Spleen (tissue), 11 donors: Measurements from ENCODE around the gene PPM1E. TPM values are rescaled to one million over a fixed set of nuclear protein-coding genes. Genes with fewer than 3 reads are reported as not detected.

Source experiments
- DNase-seq: peaks from one replicate; pipeline ENCODE4 v3.0.0-alpha.2; 2020
- H3K27ac ChIP-seq, 8 donors: fragments of 200-600 bp; sonication (generic) in 7 of 8; 1 replicate in 4 of 8; 2 replicates in 4 of 8; pipeline versions ENCODE4 v1.5.0 to v1.8.0; 2016 to 2021; ENCODE audit warnings: inconsistent platforms in 4 of 8, mild to moderate bottlenecking in 4 of 8, moderate library complexity in 1 of 8
- H3K27me3 ChIP-seq, 7 donors: fragments of 200-600 bp; sonication (generic) in 6 of 7; replicated peaks in 1 of 7; 1 replicate in 4 of 7; 2 replicates in 3 of 7; pipeline versions ENCODE4 v1.5.0 to v1.8.0; 2016 to 2021; ENCODE audit warnings: inconsistent platforms in 3 of 7, mild to moderate bottlenecking in 1 of 7
- H3K36me3 ChIP-seq, 6 donors: fragments of 200-600 bp; sonication (generic) in 5 of 6; 1 replicate in 4 of 6; 2 replicates in 2 of 6; pipeline versions ENCODE4 v1.5.0 to v1.8.0; 2016 to 2021; ENCODE audit warnings: inconsistent platforms in 2 of 6
- H3K4me1 ChIP-seq, 6 donors: fragments of 200-600 bp; sonication (generic) in 5 of 6; 1 replicate in 3 of 6; 2 replicates in 3 of 6; pipeline versions ENCODE4 v1.5.0 to v1.8.0; 2016 to 2021; ENCODE audit warnings: inconsistent platforms in 3 of 6
- H3K4me3 ChIP-seq, 8 donors: fragments of 200-600 bp; sonication (generic) in 7 of 8; 1 replicate in 4 of 8; 2 replicates in 4 of 8; pipeline versions ENCODE4 v1.5.0 to v1.8.0; 2016 to 2021; ENCODE audit warnings: inconsistent platforms in 4 of 8, mild to moderate bottlenecking in 4 of 8, moderate library complexity in 2 of 8
- H3K9me3 ChIP-seq, 8 donors: fragments of 200-600 bp; sonication (generic) in 7 of 8; 1 replicate in 4 of 8; 2 replicates in 4 of 8; pipeline versions ENCODE4 v1.5.0 to v1.8.0; 2016 to 2021; ENCODE audit warnings: inconsistent platforms in 4 of 8
- POLR2A ChIP-seq, 3 donors: fragments of 450-650 bp; IDR thresholded peaks; one replicate each; pipeline ENCODE4 v1.5.1; 2017; ENCODE audit warnings: antibody characterized with exemption in 3 of 3, mild to moderate bottlenecking in 1 of 3
- POLR2AphosphoS5 ChIP-seq, 3 donors: sonication (generic); formaldehyde crosslinking; IDR thresholded peaks; one replicate each; pipeline ENCODE4 v1.5.1; 2017; ENCODE audit warnings: antibody characterized with exemption in 3 of 3
- WGBS, 5 donors: extraction: QIAGEN DNeasy Blood & Tissue Kit in 3 of 5; methylation state at CpG; one replicate each; pipeline versions ENCODE4 v1.1.5 to v1.1.7; 2013 to 2018; 5-methylcytosine and 5-hydroxymethylcytosine counted together
- intact Hi-C: fragments of 100-400 bp; cut with DNase I; formaldehyde crosslinking; loops from one replicate; pipeline ENCODE4 v1.15.0; 2023; ENCODE audit warnings: low total_unique reads
- polyA plus RNA-seq, 3 donors: library from polyadenylated mRNA; stranded (reverse); fragments of 200-250 nt; gene quantifications; one replicate each; pipeline ENCODE4 v1.2.1, GENCODE V29; 2013
- total RNA-seq, 7 donors: library from RNA; depleted of rRNA in 3 of 7; stranded (reverse); fragments of >200 nt in 3 of 7; fragmentation: NEBNext Ultra II Directional in 4 of 7; extraction: Animal tissue kit (Norgen Biotek cat#: 25700) in 4 of 7; gene quantifications; one replicate each; pipeline versions ENCODE4 v1.1.0 to v1.2.1, GENCODE V29; 2016 to 2021
- TF ChIP-seq, protein P1 (sequence below), 11 experiments: fragments of 200-600 bp in 7 of 11; fragments of 450-650 bp in 4 of 11; sonication (generic) in 4 of 11; IDR thresholded peaks in 8 of 11; conservative IDR thresholded peaks in 3 of 11; 1 replicate in 7 of 11; 2 replicates in 4 of 11; pipeline versions ENCODE4 v1.4.0 to v1.8.0; 2016 to 2021; ENCODE audit warnings: antibody characterized with exemption in 11 of 11, inconsistent platforms in 4 of 11, mild to moderate bottlenecking in 1 of 11
- donor health status: healthy with polysubstance abuse.
- donor health status: DM: no; HTN: no; CAD: no; lungs with moderate emphysema.
- donor health status: DM: no; HTN: no; CAD: no.
- donor health status: Bipolar disorder and iron deficiency.
- donor health status: healthy.
- donor health status: DM: no; HTN: no; CAD: no.
- donor health status: DM: yes; HTN: yes; CAD: no.

PPM1E gene
- total and polyA plus RNA-seq, 10 donors, result 0.04 to 0.79 (median 0.48) TPM

- no peaks in the 10 kb centered on the region for H3K27me3 ChIP-seq
- H3K27ac ChIP-seq, result no peak overlapping the region
- no peak for TF ChIP-seq POLR2AphosphoS5 (IDR thresholded peaks at IDR 0.05)
- intact Hi-C loops, result no loop called here
- H3K36me3 ChIP-seq, result no peaks in the 10 kb centered on the region
- WGBS, 5 donors, result 59 to 86% (median 75%) methylated on average over 1 of the region's 1 CpG
- no peak for DNase-seq
- no peaks in the 10 kb centered on the region for H3K4me1 ChIP-seq
- no peaks in the 10 kb centered on the region for H3K9me3 ChIP-seq
- H3K4me3 ChIP-seq, result no peak overlapping the region
Observed at GRCh38 chr17:58779446-58779845, 23.8 kb downstream of the PPM1E start.

DNA sequence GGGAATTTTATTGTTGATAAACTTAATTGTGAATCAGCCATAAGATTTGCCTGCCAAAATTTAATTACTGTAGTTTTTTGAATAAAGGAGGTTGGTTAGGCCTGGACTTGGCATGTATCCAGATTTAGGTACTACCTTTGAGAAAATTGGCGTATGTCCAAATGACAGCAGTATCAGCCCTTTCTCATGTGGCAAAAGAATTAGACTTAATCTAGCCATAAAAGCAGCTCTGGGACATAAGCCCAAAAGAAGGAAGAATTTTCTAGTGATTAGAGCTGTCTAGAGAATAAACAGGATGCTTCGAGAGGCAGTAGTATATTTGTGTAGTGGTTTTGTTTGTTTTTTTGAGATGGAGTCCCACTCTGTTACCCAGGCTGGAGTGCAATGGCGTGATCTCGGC is 27.7 kb downstream of the PPM1E start:
- DNase-seq, result no peak
- Histone ChIP-seq H3K27ac (no peak overlapping the region), H3K4me3 (no peak overlapping the region), H3K36me3 (no peaks in the 10 kb centered on the region), H3K9me3 (no peaks in the 10 kb centered on the region), H3K27me3 (no peaks in the 10 kb centered on the region), H3K4me1 (no peaks in the 10 kb centered on the region)
- intact Hi-C loops, result no loop called here
- 86 to 95% (median 92%) methylated on average over 4 of the region's 4 CpGs for WGBS, 5 donors
- TF ChIP-seq, protein P1, sequence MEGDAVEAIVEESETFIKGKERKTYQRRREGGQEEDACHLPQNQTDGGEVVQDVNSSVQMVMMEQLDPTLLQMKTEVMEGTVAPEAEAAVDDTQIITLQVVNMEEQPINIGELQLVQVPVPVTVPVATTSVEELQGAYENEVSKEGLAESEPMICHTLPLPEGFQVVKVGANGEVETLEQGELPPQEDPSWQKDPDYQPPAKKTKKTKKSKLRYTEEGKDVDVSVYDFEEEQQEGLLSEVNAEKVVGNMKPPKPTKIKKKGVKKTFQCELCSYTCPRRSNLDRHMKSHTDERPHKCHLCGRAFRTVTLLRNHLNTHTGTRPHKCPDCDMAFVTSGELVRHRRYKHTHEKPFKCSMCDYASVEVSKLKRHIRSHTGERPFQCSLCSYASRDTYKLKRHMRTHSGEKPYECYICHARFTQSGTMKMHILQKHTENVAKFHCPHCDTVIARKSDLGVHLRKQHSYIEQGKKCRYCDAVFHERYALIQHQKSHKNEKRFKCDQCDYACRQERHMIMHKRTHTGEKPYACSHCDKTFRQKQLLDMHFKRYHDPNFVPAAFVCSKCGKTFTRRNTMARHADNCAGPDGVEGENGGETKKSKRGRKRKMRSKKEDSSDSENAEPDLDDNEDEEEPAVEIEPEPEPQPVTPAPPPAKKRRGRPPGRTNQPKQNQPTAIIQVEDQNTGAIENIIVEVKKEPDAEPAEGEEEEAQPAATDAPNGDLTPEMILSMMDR (IDR thresholded peaks at IDR 0.05 in 8 of 11, conservative IDR thresholded peaks at IDR 0.05 in 3 of 11), result no peak

GRCh38 chr17:58785097-58785496 is 29.4 kb downstream of the PPM1E start:
- TF ChIP-seq, protein P1 (IDR thresholded peaks at IDR 0.05 in 8 of 11, conservative IDR thresholded peaks at IDR 0.05 in 3 of 11), result no peak
- TF ChIP-seq POLR2AphosphoS5 (IDR thresholded peaks at IDR 0.05) (no peak), POLR2A (IDR thresholded peaks at IDR 0.05) (no peak)
- H3K27ac ChIP-seq, result no peak overlapping the region
- H3K9me3 ChIP-seq, result no peaks in the 10 kb centered on the region
- intact Hi-C loops, result no loop called here
- WGBS, 5 donors, result 33 to 47% (median 42%) methylated on average over 1 of the region's 1 CpG
- no peak for DNase-seq
- no peaks in the 10 kb centered on the region for H3K36me3 ChIP-seq
- no peak overlapping the region for H3K4me3 ChIP-seq
- H3K4me1 ChIP-seq, result no peaks in the 10 kb centered on the region
- H3K27me3 ChIP-seq, result no peaks in the 10 kb centered on the region

DNA sequence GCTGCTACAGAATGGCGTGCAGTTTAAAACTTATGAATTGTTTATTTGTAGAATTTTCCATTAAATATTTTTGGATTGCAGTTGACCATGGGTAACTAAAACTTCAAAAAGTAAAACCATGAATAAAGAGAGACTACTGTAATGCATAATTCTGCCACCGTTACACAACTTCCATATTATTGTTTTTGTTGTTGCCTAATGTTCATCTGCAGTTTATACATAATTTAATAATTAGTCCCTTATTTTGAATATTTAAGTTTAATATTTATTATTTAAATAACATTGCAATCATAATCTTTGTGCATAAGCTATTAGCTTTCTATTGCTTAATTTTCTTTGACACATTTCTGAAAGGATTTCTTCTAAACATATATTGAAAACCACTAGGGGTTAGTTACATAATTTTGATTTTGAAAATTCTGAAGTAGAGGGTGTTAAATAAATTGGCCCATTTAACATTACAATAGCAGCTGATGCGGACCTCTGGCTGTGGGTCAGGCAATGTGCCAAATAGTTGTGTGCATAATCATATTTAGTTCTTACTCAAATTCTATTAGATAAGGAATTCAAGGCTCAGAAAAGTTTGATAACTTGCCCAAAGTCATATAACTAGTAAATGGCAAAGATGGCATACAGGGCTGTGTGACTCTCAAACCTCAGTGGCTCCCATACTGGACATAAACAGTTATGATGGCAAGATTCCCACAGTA is 31.1 kb downstream of the PPM1E start:
- Histone ChIP-seq H3K9me3 (no peaks in the 10 kb centered on the region), H3K4me1 (no peaks in the 10 kb centered on the region), H3K4me3 (no peak overlapping the region), H3K27ac (no peak overlapping the region), H3K36me3 (no peaks in the 10 kb centered on the region), H3K27me3 (no peaks in the 10 kb centered on the region)
- TF ChIP-seq, protein P1 (IDR thresholded peaks at IDR 0.05 in 8 of 11, conservative IDR thresholded peaks at IDR 0.05 in 3 of 11), result no peak
- 68 to 94% (median 79%) methylated on average over 3 of the region's 3 CpGs for WGBS, 5 donors
- intact Hi-C loops, result no loop called here
- DNase-seq, result no peak

DNA sequence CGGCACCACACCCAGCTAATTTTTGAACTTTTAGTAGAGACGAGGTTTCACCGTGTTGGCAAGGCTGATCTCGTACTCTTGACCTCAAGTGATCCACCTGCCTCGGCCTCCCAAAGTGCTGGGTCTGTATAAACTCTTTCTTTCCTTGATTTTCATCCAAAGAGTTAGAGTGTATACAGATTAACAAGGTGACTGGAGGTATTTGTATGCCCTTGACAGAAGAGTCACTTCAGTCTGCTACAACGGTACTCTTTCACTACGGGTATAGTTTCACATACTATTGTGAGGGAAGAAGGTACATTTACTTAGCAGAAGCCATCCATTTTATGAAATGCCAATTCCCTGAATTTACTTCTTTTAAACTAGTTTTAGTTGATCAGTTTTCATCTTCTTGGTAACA is 32.5 kb downstream of the PPM1E start:
- WGBS, 5 donors, result 86 to 91% (median 88%) methylated on average over 7 of the region's 7 CpGs
- no peaks in the 10 kb centered on the region for H3K4me1 ChIP-seq

More for the DNA sequence above, 32.5 kb downstream of the PPM1E start:
- TF ChIP-seq POLR2AphosphoS5 (IDR thresholded peaks at IDR 0.05) (no peak), POLR2A (IDR thresholded peaks at IDR 0.05) (no peak)
- TF ChIP-seq, protein P1 (IDR thresholded peaks at IDR 0.05 in 8 of 11, conservative IDR thresholded peaks at IDR 0.05 in 3 of 11), result no peak
- Histone ChIP-seq H3K4me3 (no peak overlapping the region), H3K27me3 (no peaks in the 10 kb centered on the region), H3K27ac (no peak overlapping the region), H3K36me3 (no peaks in the 10 kb centered on the region), H3K9me3 (no peaks in the 10 kb centered on the region)
- no peak for DNase-seq
- intact Hi-C loops, result no loop called here
